GM21526 (cell line): ENCODE measurements around the gene TLCD4.
A peak's percentile ranks its signal among the peaks of the same experiment; 100 is the strongest.

Source experiments
- ATAC-seq: cut with Tn5 transposase; IDR thresholded peaks from one replicate; pipeline ENCODE4 v1.9.1; 2021; ENCODE audit warnings: moderate library complexity; ENCODE audit not compliant: unreplicated experiment, low FRiP score

The TLCD4 gene

DNA sequence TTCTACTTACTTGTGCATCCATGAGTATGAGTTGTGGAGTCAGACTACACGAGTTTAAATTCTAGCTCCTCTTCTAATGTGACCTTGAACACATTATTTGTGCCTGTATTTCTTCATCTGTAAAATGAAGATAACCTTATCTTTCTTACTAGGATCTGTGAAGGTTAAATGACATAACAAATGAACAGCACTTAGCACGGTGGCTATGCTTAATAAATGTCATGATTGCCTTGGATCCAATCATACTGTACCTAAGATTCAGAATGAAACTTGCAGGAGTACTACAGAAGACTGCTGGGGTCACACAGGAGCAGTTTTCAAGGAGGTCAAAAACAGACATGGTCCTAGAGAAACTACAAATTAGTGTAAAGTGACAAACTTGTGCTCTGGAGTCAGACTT lies 22.2 kb upstream of the TLCD4 start:
- no peak for ATAC-seq

DNA sequence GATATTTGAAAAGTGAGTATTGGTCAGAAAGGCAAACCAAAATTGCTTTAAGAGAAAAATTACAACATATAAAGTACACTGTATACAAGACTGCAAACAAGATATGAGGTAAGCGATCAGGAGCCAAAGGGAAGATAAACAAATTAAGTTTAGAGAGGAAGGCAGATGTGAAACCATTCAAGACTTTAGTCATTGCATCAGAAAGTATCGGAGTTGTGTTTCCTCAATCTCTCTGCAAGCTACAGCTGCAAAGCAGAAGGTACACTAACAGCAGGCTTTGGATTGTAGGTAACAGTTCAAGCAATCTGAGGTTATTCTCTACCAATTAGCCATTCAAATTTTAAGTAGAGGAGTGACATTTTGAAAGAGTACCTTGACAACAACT lies 21.3 kb upstream of the TLCD4 start:
- peak; percentile 98 for ATAC-seq

DNA sequence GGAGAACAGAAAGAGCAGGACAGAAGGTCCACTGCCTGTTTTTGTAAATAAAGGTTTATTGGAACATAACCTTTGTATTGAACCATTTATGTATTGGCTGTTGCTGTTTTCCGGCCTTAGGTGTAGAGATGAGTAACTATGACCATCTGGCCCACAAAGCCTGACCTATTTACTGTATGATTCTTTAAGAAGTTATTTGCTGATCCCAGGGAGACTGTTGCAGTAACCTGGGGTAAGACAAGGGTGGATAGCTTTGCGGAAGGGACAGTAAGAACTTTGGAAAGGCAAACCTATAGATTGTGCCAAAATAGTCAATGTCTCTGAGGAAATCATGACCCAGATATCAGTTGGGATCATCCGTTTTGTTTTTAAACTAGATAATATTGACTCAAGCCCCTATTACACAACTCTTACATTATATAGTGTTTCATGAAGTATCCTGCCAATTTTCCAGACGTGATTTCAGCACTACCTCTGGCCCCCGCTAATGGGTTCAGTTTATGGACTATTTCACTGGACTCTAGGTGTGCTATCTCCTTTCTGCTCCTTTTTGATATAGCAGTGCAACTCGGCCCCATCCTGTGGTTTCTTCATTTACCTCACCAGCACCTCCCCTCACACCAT lies 20.8 kb upstream of the TLCD4 start:
- ATAC-seq, result peak; percentile 39

DNA sequence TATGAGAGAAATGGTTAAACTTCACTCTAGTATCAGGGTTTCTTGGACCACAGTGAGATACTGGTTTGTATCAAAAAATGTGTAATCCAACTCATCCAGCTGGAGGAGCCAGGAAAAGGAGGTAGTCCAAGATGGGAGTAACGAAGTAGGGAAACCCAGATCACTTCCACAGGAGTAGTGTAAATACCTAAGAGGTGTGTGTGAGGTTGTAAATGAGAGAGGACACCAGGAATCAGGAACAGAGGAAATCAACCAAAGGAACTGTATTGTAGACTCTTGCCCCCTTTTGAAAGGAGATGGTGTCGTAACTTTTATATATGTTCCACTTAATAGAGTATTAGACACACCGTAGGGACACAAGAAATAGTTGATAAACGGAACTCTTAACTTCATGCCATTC lies 19.7 kb upstream of the TLCD4 start:
- ATAC-seq, result no peak

DNA sequence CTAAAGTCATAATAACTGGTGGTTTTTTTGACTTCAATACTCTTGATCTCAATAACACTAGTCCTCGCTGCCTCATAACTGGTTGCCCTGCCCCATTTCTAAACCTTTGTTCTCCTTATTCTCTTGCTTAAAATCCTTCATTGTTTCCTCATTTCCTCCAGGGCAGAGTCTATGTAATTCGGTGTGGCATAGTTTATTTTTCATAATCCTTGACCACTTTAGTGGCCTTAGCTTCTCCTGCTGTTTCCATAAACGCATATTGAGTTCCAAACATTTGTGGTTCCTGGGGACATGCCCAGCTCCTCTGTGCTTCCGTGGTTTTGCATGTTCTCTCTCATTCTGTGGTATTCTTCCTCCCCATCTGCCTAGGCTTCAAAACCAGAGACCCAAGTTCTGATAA lies 19.0 kb upstream of the TLCD4 start:
- no peak for ATAC-seq

DNA sequence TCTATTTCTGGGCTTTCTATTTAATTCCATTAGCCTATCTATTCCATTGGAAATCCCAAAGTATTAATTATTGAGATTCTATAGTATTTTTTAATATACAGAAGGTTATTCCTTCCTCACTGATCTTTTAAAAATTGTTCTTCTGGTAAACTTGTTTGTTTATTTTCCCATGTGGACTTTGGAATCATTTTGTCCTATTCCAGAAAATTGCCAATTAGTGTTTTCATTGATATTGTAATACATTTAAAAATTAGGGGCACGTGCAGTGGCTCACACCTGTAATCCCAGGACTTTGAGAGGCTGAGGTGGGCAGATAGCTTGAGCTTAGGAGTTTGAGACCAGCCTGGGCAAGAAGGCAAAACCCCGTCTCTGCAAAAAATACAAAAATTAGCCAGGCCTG lies 8.4 kb upstream of the TLCD4 start:
- ATAC-seq, result no peak

DNA sequence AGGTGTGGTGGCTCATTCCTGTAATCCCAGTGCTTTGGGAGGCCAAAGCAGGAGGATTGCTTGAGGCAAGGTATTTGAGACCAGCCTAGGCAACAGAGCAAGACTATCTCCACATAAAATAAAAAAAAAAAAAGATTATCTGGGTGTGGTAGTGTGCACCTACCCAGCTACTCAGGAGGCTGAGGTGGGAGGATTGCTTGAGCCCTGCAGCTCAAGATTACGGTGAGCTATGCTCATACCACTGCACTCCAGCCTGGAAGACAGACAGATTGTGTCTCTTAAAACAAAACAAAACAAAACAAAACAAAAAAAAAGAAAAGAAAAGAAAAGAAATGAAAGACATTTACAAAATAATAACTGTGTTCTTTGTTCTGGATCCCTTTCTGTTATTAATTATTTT lies 6.1 kb upstream of the TLCD4 start:
- ATAC-seq, result no peak

DNA sequence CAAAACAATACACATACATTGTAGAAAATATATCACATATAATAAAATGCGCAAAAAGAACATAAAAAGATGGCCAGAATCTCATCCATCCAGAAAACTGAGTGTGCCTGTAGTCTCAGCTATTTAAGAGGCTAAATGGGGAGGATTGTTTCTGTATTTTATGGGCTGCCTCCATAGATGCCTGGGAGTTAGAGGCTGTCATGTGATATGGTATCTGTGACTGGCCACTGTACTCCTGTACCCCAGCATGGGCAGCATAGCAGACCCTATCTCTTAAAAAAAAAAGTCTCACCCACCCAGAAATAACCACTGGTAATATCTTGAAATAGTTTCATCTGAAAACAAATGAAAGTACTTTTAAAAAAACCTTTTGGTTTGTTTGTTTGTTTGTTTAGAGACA lies 3.5 kb upstream of the TLCD4 start:
- ATAC-seq, result no peak

DNA sequence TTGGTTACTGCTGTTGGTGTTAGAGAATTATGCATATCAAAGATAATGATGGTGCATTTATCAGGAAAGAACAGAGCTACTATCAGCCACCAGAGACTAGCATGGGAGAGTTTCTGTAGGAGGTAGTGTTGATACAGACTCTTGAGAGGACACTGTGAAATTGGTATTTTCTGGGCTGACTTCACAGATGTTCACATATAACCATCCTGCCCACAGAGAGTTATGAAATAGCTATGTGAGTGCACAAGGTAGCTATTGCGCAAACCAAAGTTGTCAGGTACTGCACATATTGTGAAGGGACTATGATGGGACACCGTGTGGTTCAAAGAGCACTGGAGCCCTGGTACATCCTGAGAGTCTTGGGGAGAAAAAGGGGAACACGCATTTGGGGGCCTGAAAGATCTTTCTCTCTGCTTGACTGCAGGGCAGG lies 1.4 kb upstream of the TLCD4 start:
- no peak for ATAC-seq

DNA sequence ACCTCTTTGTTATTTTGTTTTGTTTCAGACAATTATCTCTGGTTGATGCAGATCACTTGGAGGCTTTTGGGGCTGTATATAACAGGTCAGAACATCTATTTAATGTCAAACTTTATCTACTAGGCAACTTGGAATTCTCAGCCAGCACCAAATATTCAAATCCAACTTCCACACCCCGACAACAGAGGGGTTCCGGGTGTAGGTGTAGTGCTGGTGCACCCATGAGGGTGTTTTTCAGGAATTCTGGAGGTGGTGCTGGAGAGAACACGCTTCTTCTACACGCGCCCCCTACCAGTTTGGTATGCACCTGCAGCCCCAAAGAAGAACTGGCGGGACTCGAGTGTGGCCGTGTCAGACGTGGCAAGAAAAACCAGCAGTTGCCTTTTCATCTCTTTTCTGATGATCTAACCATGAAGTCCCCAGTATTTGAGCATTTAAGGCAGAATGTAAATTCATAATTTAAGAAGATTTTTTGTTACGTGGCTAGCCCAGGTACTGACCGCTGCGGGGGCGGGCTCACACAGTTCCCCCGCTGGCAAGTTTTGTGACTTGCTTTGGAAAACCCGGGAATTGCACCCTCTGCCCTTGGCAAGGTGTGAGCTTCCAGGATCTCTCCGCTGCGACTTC lies 462 bp upstream of the TLCD4 start:
- peak; percentile 73 for ATAC-seq

DNA sequence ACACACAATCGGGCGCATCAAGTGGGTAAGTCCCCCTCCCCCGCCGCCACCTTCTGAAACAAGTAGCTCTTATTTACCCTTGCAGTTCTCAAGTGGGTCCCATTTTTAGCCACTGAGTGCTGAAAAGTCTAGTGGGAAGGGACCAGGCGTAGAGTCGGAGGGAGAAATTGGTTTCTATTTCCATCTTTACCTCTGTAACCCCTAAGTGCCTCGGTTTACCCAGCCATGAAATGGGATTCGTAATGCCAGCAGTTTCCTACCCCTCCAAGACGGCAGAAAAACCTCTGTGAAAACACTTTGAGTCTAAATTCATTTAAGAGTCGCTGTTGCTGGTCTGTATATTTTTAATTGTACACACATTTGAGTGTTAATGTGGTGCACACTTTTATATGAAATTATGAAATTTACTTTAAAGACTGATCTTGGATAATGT lies 928 bp downstream of the TLCD4 start:
- no peak for ATAC-seq

DNA sequence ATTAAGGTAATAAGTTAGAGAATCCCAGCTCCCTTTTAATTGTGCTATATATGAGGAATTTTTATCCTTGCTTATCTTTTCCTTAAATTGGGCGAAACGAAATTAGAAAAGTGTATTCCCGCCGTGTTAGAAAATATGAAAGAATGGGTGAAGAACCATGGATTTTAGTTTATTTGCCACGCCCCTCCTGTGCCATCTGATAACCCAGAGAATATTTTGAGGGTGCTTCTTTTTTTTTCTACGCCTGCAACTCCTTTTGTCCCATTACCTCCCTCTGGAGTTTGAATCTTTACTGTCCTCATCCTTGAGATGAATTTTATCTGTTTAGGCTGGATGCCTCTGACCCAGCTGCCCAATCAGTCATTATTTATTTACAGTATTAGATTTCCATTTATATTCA lies 1.6 kb downstream of the TLCD4 start:
- no peak for ATAC-seq

DNA sequence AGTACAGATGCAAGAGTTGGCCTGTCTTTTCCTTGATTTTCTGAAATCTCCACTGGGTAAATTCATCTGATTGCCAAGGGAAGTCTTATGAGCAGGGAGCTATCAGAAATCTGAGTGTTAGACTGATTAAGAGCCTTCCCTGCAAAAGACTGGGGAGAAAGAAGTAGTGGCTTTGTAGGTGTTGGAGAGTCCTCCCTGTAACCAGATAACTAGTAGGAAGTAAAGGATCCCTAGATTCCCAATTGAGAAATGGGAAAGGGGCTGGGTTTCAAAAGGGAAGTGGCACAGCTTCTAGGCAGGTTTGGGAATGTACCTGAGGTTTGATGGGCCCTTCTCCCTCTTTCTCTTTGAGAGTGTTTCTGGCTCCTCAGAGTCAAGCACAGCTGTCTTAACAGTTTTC lies 2.1 kb downstream of the TLCD4 start:
- ATAC-seq, result no peak

DNA sequence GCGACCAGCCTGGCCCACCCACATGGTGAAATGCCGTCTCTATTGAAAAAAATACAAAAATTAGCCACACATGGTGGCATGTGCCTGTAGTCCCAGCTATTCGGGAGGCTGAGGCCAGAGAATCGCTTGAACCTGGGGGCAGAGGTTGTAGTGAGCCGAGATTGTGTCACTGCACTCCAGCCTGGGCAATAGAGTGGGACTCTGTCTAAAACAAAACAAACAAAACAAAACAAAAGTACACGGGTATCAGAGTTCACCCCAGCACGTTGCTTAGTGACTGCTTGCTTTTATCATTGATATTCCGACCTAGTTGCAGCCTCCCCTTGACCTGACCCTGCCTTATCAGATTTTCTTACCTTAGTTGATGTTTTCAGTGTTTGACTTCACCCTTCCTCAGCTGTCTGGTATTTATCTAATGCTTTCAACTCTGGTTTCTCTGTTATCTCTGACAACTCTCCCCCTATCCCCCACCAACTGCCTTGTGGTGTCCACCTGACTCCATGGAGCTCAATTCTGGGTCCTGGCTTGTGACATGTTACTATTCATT lies 5.1 kb downstream of the TLCD4 start:
- ATAC-seq, result no peak

DNA sequence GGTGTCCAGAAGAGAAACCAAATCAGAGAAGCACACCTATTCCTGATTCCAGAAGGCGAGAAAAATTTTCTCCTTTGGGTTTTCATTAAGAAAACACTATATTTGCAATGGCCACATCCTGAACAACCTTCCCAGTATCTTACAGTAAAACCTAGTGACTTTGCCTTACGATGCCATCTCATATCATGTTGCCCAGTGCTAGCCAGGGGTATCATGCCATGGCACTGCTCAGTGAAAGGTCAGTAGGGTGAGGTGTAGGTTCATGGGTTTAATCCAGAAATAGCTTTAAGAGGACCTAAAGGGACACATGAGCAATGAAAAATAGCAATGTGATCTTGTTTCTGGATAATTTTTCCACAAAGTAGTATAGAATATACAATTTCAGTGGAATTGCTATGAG lies 7.2 kb downstream of the TLCD4 start:
- no peak for ATAC-seq

DNA sequence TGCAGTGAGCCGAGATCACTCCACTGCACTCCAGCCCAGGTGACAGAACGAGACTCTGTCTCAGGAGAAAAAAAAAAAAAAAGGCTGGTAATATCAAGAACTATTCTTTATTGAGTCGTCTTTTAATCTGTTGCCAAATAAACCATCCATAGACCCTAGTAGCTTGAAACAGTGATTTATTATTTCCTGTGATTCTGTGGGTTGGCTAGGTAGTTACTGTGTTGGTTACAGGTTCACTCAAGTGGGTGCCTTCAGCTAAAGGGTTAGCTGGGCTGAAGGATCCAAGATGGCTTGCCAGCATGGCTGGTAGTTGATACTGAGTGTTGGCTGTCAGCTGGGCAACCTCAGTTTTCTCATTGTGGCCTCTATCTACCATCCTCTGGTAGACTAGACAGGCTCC lies 9.2 kb downstream of the TLCD4 start:
- ATAC-seq, result no peak

DNA sequence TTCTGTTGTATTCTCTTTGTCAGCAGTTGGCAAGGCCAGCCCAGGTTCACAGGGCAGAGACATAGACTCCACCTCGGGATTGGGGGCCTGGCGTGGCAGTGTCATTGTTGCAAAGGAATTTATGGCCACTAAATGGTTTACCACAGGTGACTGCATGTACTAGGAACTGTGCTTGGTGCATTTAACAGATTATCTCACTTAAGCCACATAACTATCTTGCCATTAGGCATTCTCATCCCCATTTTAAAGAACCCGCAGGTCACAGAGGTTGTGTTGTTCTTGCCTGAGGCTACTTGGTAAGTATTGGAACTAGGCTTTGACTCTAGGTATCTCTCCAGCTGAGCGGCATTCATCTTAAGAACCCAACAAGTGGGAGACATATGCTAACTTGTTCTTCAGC lies 9.7 kb downstream of the TLCD4 start:
- no peak for ATAC-seq

DNA sequence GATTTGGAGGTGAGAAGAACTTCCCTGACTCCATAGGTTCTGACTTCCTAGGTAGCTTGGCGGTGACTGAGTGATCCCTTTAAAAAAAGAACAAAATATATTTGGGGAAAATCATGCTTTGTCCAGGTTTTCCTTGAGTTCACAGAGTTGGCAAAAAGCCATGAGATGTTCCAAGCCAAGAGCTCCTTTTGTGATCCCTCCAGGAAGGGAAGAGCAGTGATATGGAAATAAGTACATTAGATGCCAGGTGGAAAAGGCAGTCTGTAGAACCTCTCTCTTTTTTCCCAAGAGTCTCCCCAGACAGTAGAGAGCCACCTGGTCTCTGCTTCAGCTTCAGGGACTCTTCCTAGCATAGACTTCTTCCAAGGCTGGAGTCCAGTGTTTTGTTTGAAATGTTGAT lies 10.2 kb downstream of the TLCD4 start:
- ATAC-seq, result no peak

DNA sequence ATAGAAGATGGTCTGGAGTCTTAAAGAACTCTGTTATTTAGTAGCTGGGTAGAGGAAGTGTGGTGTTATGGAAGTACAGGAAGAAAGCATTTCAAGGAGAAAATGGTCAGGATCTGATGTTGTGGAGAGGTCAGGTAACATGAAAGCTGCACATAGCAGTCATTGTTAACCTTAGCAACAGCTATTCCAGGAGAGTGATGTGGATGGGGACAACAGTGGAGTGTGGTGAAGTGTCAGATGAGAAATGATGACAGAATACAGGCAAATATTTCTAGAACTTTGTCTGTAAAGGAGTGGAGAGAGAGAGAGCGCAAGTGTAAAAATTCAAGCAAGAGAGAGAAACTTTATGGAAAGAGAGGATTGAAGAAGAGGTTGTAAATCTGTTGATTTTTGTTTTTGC lies 15.6 kb downstream of the TLCD4 start:
- ATAC-seq, result no peak

DNA sequence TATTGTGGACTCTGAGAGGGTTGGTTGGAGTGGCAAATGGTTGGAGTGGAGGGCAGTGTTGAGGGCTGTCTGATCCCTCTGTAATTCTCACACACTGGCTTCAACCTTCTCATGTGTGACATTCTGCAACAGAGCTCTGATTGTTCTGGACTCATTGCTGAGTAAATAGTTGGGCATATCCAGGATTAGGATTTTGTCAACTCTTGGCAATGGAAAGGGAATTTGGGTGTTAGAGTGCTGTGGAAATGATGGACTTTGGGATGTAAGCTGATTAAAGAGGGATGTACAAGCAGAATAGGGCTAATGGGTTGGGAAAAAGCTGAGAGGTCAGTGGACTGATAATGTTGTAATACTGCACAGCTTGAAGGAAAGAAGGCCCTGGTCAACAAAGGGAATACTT lies 16.5 kb downstream of the TLCD4 start:
- ATAC-seq, result no peak

DNA sequence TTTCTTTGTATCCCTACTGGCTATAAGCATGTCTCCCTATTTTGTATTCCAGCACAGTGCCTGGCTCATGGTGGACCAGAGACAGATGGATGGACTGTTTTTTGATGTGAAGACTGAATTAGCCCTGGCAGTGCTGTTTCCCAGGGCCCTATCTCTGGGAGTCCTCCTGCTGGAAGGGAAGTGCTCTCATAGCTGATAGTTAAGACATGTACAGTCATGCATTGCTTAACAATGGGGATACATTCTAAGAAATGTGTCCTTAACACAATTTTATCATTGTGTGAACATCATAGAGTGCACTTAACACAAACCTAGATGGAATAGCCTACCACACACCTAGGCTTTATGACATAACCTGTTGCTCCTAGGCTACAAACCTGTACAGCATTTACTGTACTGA lies 21.1 kb downstream of the TLCD4 start:
- ATAC-seq, result no peak

DNA sequence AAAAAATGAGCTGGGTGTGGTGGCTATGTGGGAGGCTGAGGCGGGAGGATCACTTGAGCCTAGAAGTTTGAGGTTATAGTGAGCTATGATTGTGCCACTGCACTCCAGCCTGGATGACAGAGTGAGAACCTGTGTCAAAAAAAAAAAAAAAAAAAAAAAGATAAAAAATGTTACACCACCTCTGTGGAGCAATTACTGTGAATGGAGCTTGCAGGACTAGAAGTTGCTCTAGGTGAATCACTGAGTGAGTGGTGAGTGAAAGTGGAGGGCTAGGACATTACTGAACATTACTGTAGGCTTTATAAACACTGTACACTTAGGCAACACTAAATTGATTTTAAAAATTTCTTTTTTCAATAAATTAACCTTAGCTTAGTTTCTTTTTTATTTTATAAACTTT lies 21.9 kb downstream of the TLCD4 start:
- no peak for ATAC-seq
